Femur (tissue), 1 donor: ENCODE measurements around the gene ARID1B.

Experiments used
- DNase-seq: peaks from one replicate; pipeline ENCODE4 v3.0.0-alpha.2; 2017

Gene ARID1B

GRCh38 chr6:156776840-156777576 lies at the start of gene ARID1B:
ARID1B (plus strand) TSS chr6:156777378; CDS start chr6:156777681, 303 bp downstream.
- DNase-seq: peak; percentile 90

- no peak for DNase-seq
Measured at GRCh38 chr6:156727715-156728385, 49.3 kb upstream of the ARID1B start.

GRCh38 chr6:156729248-156729647 lies 47.9 kb upstream of the ARID1B start:
- no peak for DNase-seq

- no peak for DNase-seq
Measured at GRCh38 chr6:156731396-156731795, 45.8 kb upstream of the ARID1B start.

GRCh38 chr6:156735751-156736150 lies 41.4 kb upstream of the ARID1B start:
- DNase-seq: no peak

GRCh38 chr6:156740604-156741003 lies 36.6 kb upstream of the ARID1B start:
- no peak for DNase-seq

GRCh38 chr6:156741287-156742073 lies 35.7 kb upstream of the ARID1B start:
- no peak for DNase-seq

- no peak for DNase-seq
Measured at GRCh38 chr6:156747715-156748114, 29.5 kb upstream of the ARID1B start.

- DNase-seq: no peak
Measured at GRCh38 chr6:156748504-156748903, 28.7 kb upstream of the ARID1B start.

- DNase-seq: no peak
Measured at GRCh38 chr6:156752666-156753301, 24.4 kb upstream of the ARID1B start.

- no peak for DNase-seq
Measured at GRCh38 chr6:156756630-156757610, 20.3 kb upstream of the ARID1B start.

- no peak for DNase-seq
Measured at GRCh38 chr6:156757849-156758248, 19.3 kb upstream of the ARID1B start.

GRCh38 chr6:156760377-156760776 lies 16.8 kb upstream of the ARID1B start:
- no peak for DNase-seq

- no peak for DNase-seq
Measured at GRCh38 chr6:156762547-156762946, 14.6 kb upstream of the ARID1B start.

GRCh38 chr6:156765117-156765516 lies 12.1 kb upstream of the ARID1B start:
- no peak for DNase-seq

- no peak for DNase-seq
Measured at GRCh38 chr6:156767603-156768467, 9.3 kb upstream of the ARID1B start.

GRCh38 chr6:156771047-156771446 lies 6.1 kb upstream of the ARID1B start:
- no peak for DNase-seq

- DNase-seq: no peak
Measured at GRCh38 chr6:156771761-156772160, 5.4 kb upstream of the ARID1B start.

- no peak for DNase-seq
Measured at GRCh38 chr6:156773476-156773875, 3.7 kb upstream of the ARID1B start.

- DNase-seq: no peak
Measured at GRCh38 chr6:156773935-156774852, 3.0 kb upstream of the ARID1B start.
